SKM-1 (cell line): ENCODE results near the gene SREBF2.
"Not testable (repeated sequence)": the region's sequence is repeated elsewhere in the genome, so short reads cannot be mapped to it uniquely, and the experiment has no call there.

ENCODE experiments used
- DNase-seq: peaks from one replicate; lab custom pipeline; 2025; ENCODE audit not compliant: unreplicated experiment; lab: John Stamatoyannopoulos, UW

SREBF2 gene

GRCh38 chr22:41820447-41820846, 12.5 kb upstream of the SREBF2 start:
- no peak for DNase-seq

GRCh38 chr22:41821471-41822316, 11.2 kb upstream of the SREBF2 start:
- DNase-seq = no peak

- no peak for DNase-seq
Measured at GRCh38 chr22:41822317-41823057, 10.4 kb upstream of the SREBF2 start.

GRCh38 chr22:41823797-41824196, 9.1 kb upstream of the SREBF2 start:
- DNase-seq = no peak

- no peak for DNase-seq
Measured at GRCh38 chr22:41825376-41825775, 7.5 kb upstream of the SREBF2 start.

- no peak for DNase-seq
Measured at GRCh38 chr22:41826021-41826420, 6.9 kb upstream of the SREBF2 start.

GRCh38 chr22:41826430-41827383, 6.2 kb upstream of the SREBF2 start:
- DNase-seq = no peak

- DNase-seq = no peak
Measured at GRCh38 chr22:41827671-41828070, 5.2 kb upstream of the SREBF2 start.

GRCh38 chr22:41828516-41828915, 4.4 kb upstream of the SREBF2 start:
- no peak for DNase-seq

GRCh38 chr22:41830174-41830573, 2.7 kb upstream of the SREBF2 start:
- no peak for DNase-seq

- DNase-seq = no peak
Measured at GRCh38 chr22:41831383-41831782, 1.5 kb upstream of the SREBF2 start.

- no peak for DNase-seq
Measured at GRCh38 chr22:41831828-41832552, 915 bp upstream of the SREBF2 start.

GRCh38 chr22:41833369-41834004, 582 bp downstream of the SREBF2 start:
- no peak for DNase-seq

- DNase-seq = no peak
Measured at GRCh38 chr22:41834005-41834944, 1.4 kb downstream of the SREBF2 start.

- not testable (repeated sequence) for DNase-seq
Measured at GRCh38 chr22:41835462-41835861, 2.6 kb downstream of the SREBF2 start.

GRCh38 chr22:41836551-41836950, 3.6 kb downstream of the SREBF2 start:
- no peak for DNase-seq

- no peak for DNase-seq
Measured at GRCh38 chr22:41838842-41839618, 6.1 kb downstream of the SREBF2 start.

GRCh38 chr22:41840216-41840615, 7.3 kb downstream of the SREBF2 start:
- no peak for DNase-seq
